Keratinocyte (primary cell): ENCODE data around the gene TYW3.

Experiments used
- CTCF ChIP-seq, 3 experiments: IDR thresholded peaks in 1 of 3; conservative IDR thresholded peaks in 1 of 3; optimal IDR thresholded peaks in 1 of 3; 2 replicates in 2 of 3; 3 replicates in 1 of 3; pipeline versions ENCODE3 to v1.5.1; 2011; ENCODE audit warnings: low read length in 3 of 3, mild to moderate bottlenecking in 3 of 3, moderate library complexity in 2 of 3, control low read depth in 1 of 3, inconsistent platforms in 1 of 3; ENCODE audit not compliant: insufficient read depth in 2 of 3; ENCODE audit errors: extremely low read depth in 1 of 3
- EZH2 ChIP-seq: IDR thresholded peaks from one replicate; pipeline ENCODE4 v1.6.1; 2012; ENCODE audit warnings: inconsistent platforms, mild to moderate bottlenecking, low read length, moderate library complexity

GRCh38 chr1:74689621-74690363, 43.2 kb upstream of the TYW3 start:
- TF ChIP-seq EZH2, result no peak
- TF ChIP-seq CTCF (optimal IDR thresholded peaks at IDR 0.05 in 1 of 3, IDR thresholded peaks at IDR 0.05 in 1 of 3, conservative IDR thresholded peaks at IDR 0.05 in 1 of 3; ENCODE audit: extremely low read depth in 1 of 3, insufficient read depth in 2 of 3, low read length in 3 of 3), result peak; percentile 50 to 73 (median 66)
